GM12892 (cell line): ENCODE measurements around the gene PRDM12.

ENCODE experiments used
- POLR2A ChIP-seq: IDR thresholded peaks from 2 replicates; pipeline ENCODE4 v1.6.1; 2011; ENCODE audit warnings: low read depth, low read length, control low read depth
- POLR2AphosphoS5 ChIP-seq: IDR thresholded peaks from 2 replicates; pipeline ENCODE4 v1.6.1; 2011; ENCODE audit warnings: low read depth, low read length, control low read depth

- no peak for TF ChIP-seq POLR2A
- TF ChIP-seq POLR2AphosphoS5, result no peak
These were observed 28.7 kb downstream of the PRDM12 start for GRCh38 chr9:130693101-130693425.
